ENCODE data around the gene SLC35F2. TPM values are rescaled to one million over a fixed set of nuclear protein-coding genes. Genes with fewer than 3 reads are reported as not detected.

SLC35F2 gene
- polyA plus RNA-seq, 1 of the 3 experiments (the other 2 are of a cell fraction) = 12.4 TPM

GRCh38 chr11:107856180-107856980 is 2.2 kb downstream of the SLC35F2 start:
- TF ChIP-seq TAF1 (IDR thresholded peaks at IDR 0.05; ENCODE audit: borderline replicate concordance, low read depth, low read length) = no peak
- TF ChIP-seq GABPA (IDR thresholded peaks at IDR 0.05; ENCODE audit: low read depth) = no peak
- no peak for TF ChIP-seq MEF2A (IDR thresholded peaks at IDR 0.05; ENCODE audit: borderline replicate concordance, low read depth)
- TF ChIP-seq RCOR1 (IDR thresholded peaks at IDR 0.05; ENCODE audit: low read length) = no peak
- no peak for TF ChIP-seq FOXM1 (IDR thresholded peaks at IDR 0.05; ENCODE audit: low read depth)
- TF ChIP-seq TEAD4 (IDR thresholded peaks at IDR 0.05; ENCODE audit: borderline replicate concordance, insufficient read depth) = no peak
- TF ChIP-seq ELF1 (IDR thresholded peaks at IDR 0.05) = no peak
- no peak for TF ChIP-seq RFX5 (IDR thresholded peaks at IDR 0.05; ENCODE audit: low read length)
- TF ChIP-seq CHD2 (IDR thresholded peaks at IDR 0.05; ENCODE audit: low read length, partially characterized antibody) = no peak
- TF ChIP-seq ZBTB33 (IDR thresholded peaks at IDR 0.05; ENCODE audit: borderline replicate concordance, low read depth) = no peak
- no peak for TF ChIP-seq SIN3A (IDR thresholded peaks at IDR 0.05; ENCODE audit: borderline replicate concordance, low read depth, low read length)
- TF ChIP-seq MXI1 (IDR thresholded peaks at IDR 0.05; ENCODE audit: low read depth, low read length) = no peak
- no peak for TF ChIP-seq NRF1 (IDR thresholded peaks at IDR 0.05; ENCODE audit: low read depth, low read length)
- no peak for TF ChIP-seq EP300 (IDR thresholded peaks at IDR 0.05; ENCODE audit: borderline replicate concordance in 1 of 2, low read depth in 1 of 2, low read length in 1 of 2)
- no peak for TF ChIP-seq REST (IDR thresholded peaks at IDR 0.05; ENCODE audit: low read depth, low read length)
- no peak for TF ChIP-seq FOXJ3 (CRISPR knock-in tag; IDR thresholded peaks at IDR 0.05)
- no peak for TF ChIP-seq CTCF (IDR thresholded peaks at IDR 0.05)
- 87% methylated on average over 10 of the region's 10 CpGs for WGBS (ENCODE audit: low lambda C conversion rate)
- POLR2A ChIA-PET = no interaction called here

More at GRCh38 chr11:107856180-107856980, 2.2 kb downstream of the SLC35F2 start:
- peaks cover 4 to 5% of the 10 kb centered on the region in 2 experiments; a peak in 2 of 4 replicates for H3K4me1 ChIP-seq (ENCODE audit: control insufficient read depth in 1 of 2, insufficient read depth in 2 of 2, low read depth in 1 of 2, low read length in 1 of 2)
- 0 out of 2 replicates have a peak, but pooled peaks cover 3% of the 10 kb centered on the region for H4K20me1 ChIP-seq (ENCODE audit: insufficient read depth)
- peaks cover 11% of the 10 kb centered on the region; the same call in 1 of the 2 replicates for H3K79me2 ChIP-seq (ENCODE audit: insufficient read depth)
- H3K27ac ChIP-seq (ENCODE audit: low read depth in 2 of 2, low read length in 1 of 2) = no peak overlapping the region
- DNase-seq = no peak
- H3F3A ChIP-seq (replicated peaks; ENCODE audit: insufficient read depth) = peaks cover 6% of the 10 kb centered on the region
- H3K4me3 ChIP-seq (ENCODE audit: low read depth in 2 of 2, low read length in 1 of 2) = no peak overlapping the region
- H2AFZ ChIP-seq (ENCODE audit: low read depth) = no peak overlapping the region
- CTCF ChIA-PET = no interaction called here
- H3K27me3 ChIP-seq (ENCODE audit: insufficient read depth) = no peaks in the 10 kb centered on the region; the same call in 1 of the 2 replicates
- H3K9me2 ChIP-seq = no peaks in the 10 kb centered on the region
- no peaks in the 10 kb centered on the region for H3K9me3 ChIP-seq
- no peaks in the 10 kb centered on the region for H3K36me3 ChIP-seq (replicated peaks in 1 of 2; ENCODE audit: control insufficient read depth in 1 of 2, insufficient read depth in 2 of 2, low read length in 1 of 2)
- no peak overlapping the region for H3K9ac ChIP-seq
- no peak overlapping the region for H3K4me2 ChIP-seq
